Activated T-cell treated with anti-CD3 and anti-CD28 coated beads, Interleukin-2, amount 50 U/mL, for 24 hours (primary cell): ENCODE measurements around the gene FAR1.
"Not testable (repeated sequence)": the region's sequence is repeated elsewhere in the genome, so short reads cannot be mapped to it uniquely, and the experiment has no call there.

Experiments
- DNase-seq: peaks from one replicate; pipeline ENCODE4 v3.0.0-alpha.2; 2020
- H3K27ac Mint-ChIP-seq: 2 replicates; pipeline ENCODE4 v1.8.0; 2020; ENCODE audit warnings: mild to moderate bottlenecking, mixed read lengths
- H3K27me3 Mint-ChIP-seq: 2 replicates; pipeline ENCODE4 v1.8.0; 2020; ENCODE audit warnings: mixed read lengths
- H3K36me3 Mint-ChIP-seq: 2 replicates; pipeline ENCODE4 v1.8.0; 2020; ENCODE audit warnings: low read depth, mixed read lengths
- H3K4me1 Mint-ChIP-seq: 2 replicates; pipeline ENCODE4 v1.8.0; 2020; ENCODE audit warnings: low read depth, mixed read lengths
- H3K4me3 Mint-ChIP-seq: 2 replicates; pipeline ENCODE4 v1.8.0; 2020; ENCODE audit warnings: mild to moderate bottlenecking, moderate library complexity, mixed read lengths
- H3K9me3 Mint-ChIP-seq: 2 replicates; pipeline ENCODE4 v1.8.0; 2020; ENCODE audit warnings: mixed read lengths

Gene FAR1

GRCh38 chr11:13717331-13717730 is 48.9 kb downstream of the FAR1 start:
- DNase-seq: no peak
- Mint-ChIP-seq H3K4me1 (no peaks in the 10 kb centered on the region), H3K9me3 (no peaks in the 10 kb centered on the region), H3K27me3 (no peaks in the 10 kb centered on the region), H3K27ac (peak overlapping the region; percentile 44), H3K4me3 (no peak overlapping the region), H3K36me3 (peaks cover 85% of the 10 kb centered on the region)

GRCh38 chr11:13718394-13718793 is 49.9 kb downstream of the FAR1 start:
- Mint-ChIP-seq H3K4me1 (peaks cover 1% of the 10 kb centered on the region), H3K9me3 (no peaks in the 10 kb centered on the region), H3K4me3 (no peak overlapping the region), H3K36me3 (peaks cover 86% of the 10 kb centered on the region), H3K27ac (no peak overlapping the region), H3K27me3 (no peaks in the 10 kb centered on the region)
- no peak for DNase-seq

- Mint-ChIP-seq H3K27ac (no peak overlapping the region), H3K9me3 (no peaks in the 10 kb centered on the region), H3K27me3 (no peaks in the 10 kb centered on the region), H3K4me1 (peaks cover 1% of the 10 kb centered on the region), H3K36me3 (peaks cover 83% of the 10 kb centered on the region), H3K4me3 (no peak overlapping the region)
- no peak for DNase-seq
Measured at GRCh38 chr11:13720940-13721339, 52.5 kb downstream of the FAR1 start.

GRCh38 chr11:13721760-13722159 is 53.3 kb downstream of the FAR1 start:
- no peak overlapping the region for H3K27ac Mint-ChIP-seq
- no peaks in the 10 kb centered on the region for H3K27me3 Mint-ChIP-seq
- H3K9me3 Mint-ChIP-seq: no peaks in the 10 kb centered on the region
- no peak overlapping the region for H3K4me3 Mint-ChIP-seq
- no peak for DNase-seq
- peaks cover 82% of the 10 kb centered on the region for H3K36me3 Mint-ChIP-seq
- peaks cover 1% of the 10 kb centered on the region for H3K4me1 Mint-ChIP-seq

GRCh38 chr11:13726456-13726855 is 58.0 kb downstream of the FAR1 start:
- Mint-ChIP-seq H3K27ac (no peak overlapping the region), H3K4me1 (peaks cover 1% of the 10 kb centered on the region), H3K27me3 (no peaks in the 10 kb centered on the region), H3K4me3 (no peak overlapping the region), H3K9me3 (no peaks in the 10 kb centered on the region), H3K36me3 (peaks cover 79% of the 10 kb centered on the region)
- no peak for DNase-seq

GRCh38 chr11:13728076-13728475 is 59.6 kb downstream of the FAR1 start:
- H3K4me1 Mint-ChIP-seq: peaks cover 1% of the 10 kb centered on the region

GRCh38 chr11:13734530-13734929 is 66.1 kb downstream of the FAR1 start:
- no peak for DNase-seq
- Mint-ChIP-seq H3K27me3 (no peaks in the 10 kb centered on the region), H3K4me3 (no peak overlapping the region), H3K36me3 (peaks cover 16% of the 10 kb centered on the region), H3K9me3 (no peaks in the 10 kb centered on the region), H3K27ac (no peak overlapping the region), H3K4me1 (no peaks in the 10 kb centered on the region)

More at GRCh38 chr11:13728076-13728475, 59.6 kb downstream of the FAR1 start:
- Mint-ChIP-seq H3K9me3 (no peaks in the 10 kb centered on the region), H3K4me3 (no peak overlapping the region), H3K27ac (no peak overlapping the region), H3K27me3 (no peaks in the 10 kb centered on the region), H3K36me3 (peaks cover 72% of the 10 kb centered on the region)
- DNase-seq: no peak

GRCh38 chr11:13745165-13745564 is 76.7 kb downstream of the FAR1 start:
- H3K9me3 Mint-ChIP-seq: no peaks in the 10 kb centered on the region
- DNase-seq: no peak
- H3K4me3 Mint-ChIP-seq: no peak overlapping the region
- H3K27me3 Mint-ChIP-seq: peaks cover 46% of the 10 kb centered on the region
- H3K36me3 Mint-ChIP-seq: no peaks in the 10 kb centered on the region
- no peak overlapping the region for H3K27ac Mint-ChIP-seq
- H3K4me1 Mint-ChIP-seq: no peaks in the 10 kb centered on the region

GRCh38 chr11:13753316-13753715 is 84.8 kb downstream of the FAR1 start:
- DNase-seq, H3K27me3 Mint-ChIP-seq, H3K9me3 Mint-ChIP-seq, H3K36me3 Mint-ChIP-seq, H3K27ac Mint-ChIP-seq, H3K4me3 Mint-ChIP-seq, H3K4me1 Mint-ChIP-seq: not testable (repeated sequence)

GRCh38 chr11:13759050-13759449 is 90.6 kb downstream of the FAR1 start:
- no peaks in the 10 kb centered on the region for H3K27me3 Mint-ChIP-seq
- no peak overlapping the region for H3K27ac Mint-ChIP-seq
- H3K4me3 Mint-ChIP-seq: no peak overlapping the region
- no peaks in the 10 kb centered on the region for H3K9me3 Mint-ChIP-seq
- DNase-seq: no peak
- no peaks in the 10 kb centered on the region for H3K36me3 Mint-ChIP-seq
- H3K4me1 Mint-ChIP-seq: no peaks in the 10 kb centered on the region

GRCh38 chr11:13760115-13760514 is 91.6 kb downstream of the FAR1 start:
- no peaks in the 10 kb centered on the region for H3K36me3 Mint-ChIP-seq
- no peak overlapping the region for H3K27ac Mint-ChIP-seq

GRCh38 chr11:13761250-13761649 is 92.8 kb downstream of the FAR1 start:
- Mint-ChIP-seq H3K9me3 (no peaks in the 10 kb centered on the region), H3K4me1 (no peaks in the 10 kb centered on the region), H3K27me3 (no peaks in the 10 kb centered on the region), H3K27ac (no peak overlapping the region), H3K36me3 (no peaks in the 10 kb centered on the region), H3K4me3 (no peak overlapping the region)
- DNase-seq: no peak

More at GRCh38 chr11:13760115-13760514, 91.6 kb downstream of the FAR1 start:
- Mint-ChIP-seq H3K27me3 (no peaks in the 10 kb centered on the region), H3K9me3 (no peaks in the 10 kb centered on the region), H3K4me3 (no peak overlapping the region), H3K4me1 (no peaks in the 10 kb centered on the region)
- no peak for DNase-seq

- no peak for DNase-seq
- H3K36me3 Mint-ChIP-seq: no peaks in the 10 kb centered on the region
- H3K9me3 Mint-ChIP-seq: no peaks in the 10 kb centered on the region
- no peaks in the 10 kb centered on the region for H3K4me1 Mint-ChIP-seq
- H3K27me3 Mint-ChIP-seq: no peaks in the 10 kb centered on the region
- H3K27ac Mint-ChIP-seq: no peak overlapping the region
- no peak overlapping the region for H3K4me3 Mint-ChIP-seq
Measured at GRCh38 chr11:13761716-13762115, 93.2 kb downstream of the FAR1 start.

GRCh38 chr11:13762718-13763117 is 94.2 kb downstream of the FAR1 start:
- no peaks in the 10 kb centered on the region for H3K36me3 Mint-ChIP-seq
- H3K4me1 Mint-ChIP-seq: no peaks in the 10 kb centered on the region
- H3K27me3 Mint-ChIP-seq: no peaks in the 10 kb centered on the region
- H3K9me3 Mint-ChIP-seq: no peaks in the 10 kb centered on the region
- no peak overlapping the region for H3K4me3 Mint-ChIP-seq
- no peak overlapping the region for H3K27ac Mint-ChIP-seq
- no peak for DNase-seq

- no peaks in the 10 kb centered on the region for H3K27me3 Mint-ChIP-seq
- H3K9me3 Mint-ChIP-seq: no peaks in the 10 kb centered on the region
- DNase-seq: no peak
- H3K27ac Mint-ChIP-seq: no peak overlapping the region
- H3K4me1 Mint-ChIP-seq: no peaks in the 10 kb centered on the region
- H3K36me3 Mint-ChIP-seq: no peaks in the 10 kb centered on the region
- H3K4me3 Mint-ChIP-seq: no peak overlapping the region
Measured at GRCh38 chr11:13763341-13763740, 94.9 kb downstream of the FAR1 start.

GRCh38 chr11:13765886-13766285 is 97.4 kb downstream of the FAR1 start:
- no peak for DNase-seq
- Mint-ChIP-seq H3K9me3 (no peaks in the 10 kb centered on the region), H3K27me3 (no peaks in the 10 kb centered on the region), H3K4me1 (no peaks in the 10 kb centered on the region), H3K4me3 (no peak overlapping the region), H3K27ac (no peak overlapping the region), H3K36me3 (no peaks in the 10 kb centered on the region)
